Measurements from ENCODE around the gene DSCAM. TPM values are rescaled to one million over a fixed set of nuclear protein-coding genes. Genes with fewer than 3 reads are reported as not detected.

The DSCAM gene
- total and polyA plus RNA-seq, 12 donors, result under 0.01 to 0.11 (median 0.07) TPM; not detected in 5

DNA sequence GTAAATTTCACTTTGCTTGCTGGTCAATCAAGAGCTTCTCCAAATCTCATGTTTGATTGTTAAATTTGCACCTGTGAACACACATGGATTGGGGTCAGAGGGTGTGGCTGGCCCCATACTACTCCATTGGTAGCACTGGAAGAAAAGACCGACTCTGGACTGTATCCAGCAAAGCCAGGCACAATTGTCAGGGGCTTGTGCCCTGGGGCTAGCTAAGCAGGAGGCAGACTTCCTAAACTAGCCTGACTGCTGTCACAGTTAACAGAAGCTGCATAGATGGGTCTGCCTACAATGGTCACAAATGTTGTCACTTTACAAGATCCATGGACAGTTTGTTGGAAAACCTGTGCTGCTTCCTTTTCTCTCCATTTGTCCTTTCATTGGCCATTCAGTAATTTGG lies 421.0 kb downstream of the DSCAM start:
- intact Hi-C loops (cut with DNase I), result no loop called here
- Histone ChIP-seq H3K4me1 (replicated peaks in 1 of 2) (no peaks in the 10 kb centered on the region), H3K27me3 (no peaks in the 10 kb centered on the region), H3K27ac (no peak overlapping the region), H3K4me3 (no peak overlapping the region), H3K36me3 (replicated peaks in 1 of 2) (no peaks in the 10 kb centered on the region), H3K9me3 (replicated peaks in 1 of 3) (no peaks in the 10 kb centered on the region)
- TF ChIP-seq CTCF (IDR thresholded peaks at IDR 0.05), result no peak
- TF ChIP-seq POLR2A (IDR thresholded peaks at IDR 0.05), result no peak
- DNase-seq, result no peak
- WGBS, 4 donors, result 25 to 67% (median 37%) methylated on average over 1 of the region's 1 CpG

- no peak for TF ChIP-seq POLR2A (IDR thresholded peaks at IDR 0.05)
- TF ChIP-seq CTCF (IDR thresholded peaks at IDR 0.05), result no peak
- H3K27me3 ChIP-seq, result no peaks in the 10 kb centered on the region
- no peaks in the 10 kb centered on the region for H3K4me1 ChIP-seq (replicated peaks in 1 of 2)
- H3K4me3 ChIP-seq, result no peak overlapping the region
- no peak for DNase-seq
- 69 to 74% (median 70%) methylated on average over 12 of the region's 12 CpGs for WGBS, 4 donors
- H3K36me3 ChIP-seq (replicated peaks in 1 of 2), result no peaks in the 10 kb centered on the region
- peaks cover 0 to 7% (median 0%) of the 10 kb centered on the region in 3 donors for H3K9me3 ChIP-seq (replicated peaks in 1 of 3)
- intact Hi-C loops (cut with DNase I), result no loop called here
- no peak overlapping the region for H3K27ac ChIP-seq
These were observed 423.9 kb downstream of the DSCAM start for GRCh38 chr21:40422896-40423635.

GRCh38 chr21:40421121-40421520 lies 425.8 kb downstream of the DSCAM start:
- peaks cover 0 to 7% (median 0%) of the 10 kb centered on the region in 3 donors for H3K9me3 ChIP-seq (replicated peaks in 1 of 3)
- no peaks in the 10 kb centered on the region for H3K36me3 ChIP-seq (replicated peaks in 1 of 2)
- WGBS, 4 donors, result 63 to 78% (median 74%) methylated on average over 3 to 4 of the region's 4 CpGs
- no peak overlapping the region for H3K4me3 ChIP-seq
- no peak overlapping the region for H3K27ac ChIP-seq
- DNase-seq, result no peak
- H3K27me3 ChIP-seq, result no peaks in the 10 kb centered on the region
- intact Hi-C loops (cut with DNase I), result no loop called here
- no peaks in the 10 kb centered on the region for H3K4me1 ChIP-seq (replicated peaks in 1 of 2)
- no peak for TF ChIP-seq POLR2A (IDR thresholded peaks at IDR 0.05)
- no peak for TF ChIP-seq CTCF (IDR thresholded peaks at IDR 0.05)

DNA sequence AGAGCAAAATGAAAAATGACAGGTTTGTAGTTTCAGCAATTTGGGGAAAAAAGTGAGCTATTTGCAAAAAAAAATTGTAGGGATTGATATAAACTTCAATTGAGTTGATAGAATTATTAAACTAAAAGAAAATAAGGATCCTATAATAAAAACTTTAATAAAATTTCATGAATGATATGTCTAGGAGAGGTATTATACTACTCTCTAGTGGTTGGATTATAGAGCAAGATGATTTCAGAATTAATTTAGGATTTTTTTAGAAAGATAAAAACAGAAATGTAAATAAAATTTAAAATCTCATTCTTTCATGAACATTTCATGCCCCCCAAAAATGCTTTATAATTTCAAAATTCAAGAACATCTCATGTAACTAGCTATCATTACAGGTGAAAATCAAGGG lies 430.4 kb downstream of the DSCAM start:
- H3K4me3 ChIP-seq, result no peak overlapping the region
- DNase-seq, result no peak
- no peak overlapping the region for H3K27ac ChIP-seq
- intact Hi-C loops (cut with DNase I), result no loop called here
- H3K27me3 ChIP-seq, result no peaks in the 10 kb centered on the region
- H3K4me1 ChIP-seq (replicated peaks in 1 of 2), result no peaks in the 10 kb centered on the region
- H3K9me3 ChIP-seq (replicated peaks in 1 of 3), result peaks cover 0 to 7% (median 0%) of the 10 kb centered on the region in 3 donors
- H3K36me3 ChIP-seq (replicated peaks in 1 of 2), result no peaks in the 10 kb centered on the region
- TF ChIP-seq CTCF (IDR thresholded peaks at IDR 0.05) (no peak), POLR2A (IDR thresholded peaks at IDR 0.05) (no peak)
